HG03060 (cell line): ENCODE measurements around the gene CACNA2D4.

Experiments
- ATAC-seq: cut with Tn5 transposase; IDR thresholded peaks from one replicate; pipeline ENCODE4 v1.9.1; 2021; ENCODE audit warnings: low read depth, moderate number of reproducible peaks; ENCODE audit not compliant: unreplicated experiment

CACNA2D4 gene

GRCh38 chr12:1935242-1935641 is 16.8 kb upstream of the CACNA2D4 start:
- ATAC-seq, result no peak

- no peak for ATAC-seq
Observed at GRCh38 chr12:1934831-1935230, 16.4 kb upstream of the CACNA2D4 start.

GRCh38 chr12:1934068-1934467 is 15.6 kb upstream of the CACNA2D4 start:
- no peak for ATAC-seq

GRCh38 chr12:1933342-1934051 is 15.0 kb upstream of the CACNA2D4 start:
- ATAC-seq, result no peak

- no peak for ATAC-seq
Observed at GRCh38 chr12:1932264-1932777, 13.9 kb upstream of the CACNA2D4 start.

GRCh38 chr12:1931642-1932041 is 13.2 kb upstream of the CACNA2D4 start:
- no peak for ATAC-seq

- ATAC-seq, result no peak
Observed at GRCh38 chr12:1930803-1931597, 12.5 kb upstream of the CACNA2D4 start.

GRCh38 chr12:1929985-1930802 is 11.7 kb upstream of the CACNA2D4 start:
- no peak for ATAC-seq

GRCh38 chr12:1929241-1929984 is 11.0 kb upstream of the CACNA2D4 start:
- ATAC-seq, result no peak

GRCh38 chr12:1928439-1929121 is 10.1 kb upstream of the CACNA2D4 start:
- ATAC-seq, result no peak

- no peak for ATAC-seq
Observed at GRCh38 chr12:1927751-1928351, 9.4 kb upstream of the CACNA2D4 start.

GRCh38 chr12:1927051-1927680 is 8.7 kb upstream of the CACNA2D4 start:
- ATAC-seq, result no peak

GRCh38 chr12:1926251-1926657 is 7.8 kb upstream of the CACNA2D4 start:
- ATAC-seq, result no peak

- no peak for ATAC-seq
Observed at GRCh38 chr12:1925684-1926006, 7.2 kb upstream of the CACNA2D4 start.

GRCh38 chr12:1924996-1925683 is 6.7 kb upstream of the CACNA2D4 start:
- no peak for ATAC-seq

- no peak for ATAC-seq
Observed at GRCh38 chr12:1922985-1923384, 4.5 kb upstream of the CACNA2D4 start.

GRCh38 chr12:1922075-1922709 is 3.7 kb upstream of the CACNA2D4 start:
- ATAC-seq, result no peak

GRCh38 chr12:1920971-1921370 is 2.5 kb upstream of the CACNA2D4 start:
- ATAC-seq, result no peak
